Transverse colon (tissue), 4 donors: Measurements from ENCODE around the gene METRNL.
"Not testable (repeated sequence)": the region's sequence is repeated elsewhere in the genome, so short reads cannot be mapped to it uniquely, and the experiment has no call there.

Experiments
- EP300 ChIP-seq: sonication (generic); formaldehyde crosslinking; IDR thresholded peaks from one replicate; pipeline ENCODE4 v1.6.1; 2017; ENCODE audit warnings: antibody characterized with exemption, low read depth
- POLR2AphosphoS5 ChIP-seq, 3 donors: sonication (generic); formaldehyde crosslinking; IDR thresholded peaks; one replicate each; pipeline ENCODE4 v1.6.1; 2016; ENCODE audit warnings: antibody characterized with exemption in 3 of 3
- TF ChIP-seq, protein P1 (sequence below), 5 experiments: fragments of 200-600 bp in 3 of 5; fragments of 450-650 bp in 2 of 5; sonication (generic) in 3 of 5; IDR thresholded peaks; 1 replicate in 2 of 5; 2 replicates in 3 of 5; pipeline ENCODE4 v1.5.1; 2016 to 2017; ENCODE audit warnings: antibody characterized with exemption in 5 of 5, inconsistent platforms in 3 of 5, mild to moderate bottlenecking in 2 of 5, moderate library complexity in 1 of 5

DNA sequence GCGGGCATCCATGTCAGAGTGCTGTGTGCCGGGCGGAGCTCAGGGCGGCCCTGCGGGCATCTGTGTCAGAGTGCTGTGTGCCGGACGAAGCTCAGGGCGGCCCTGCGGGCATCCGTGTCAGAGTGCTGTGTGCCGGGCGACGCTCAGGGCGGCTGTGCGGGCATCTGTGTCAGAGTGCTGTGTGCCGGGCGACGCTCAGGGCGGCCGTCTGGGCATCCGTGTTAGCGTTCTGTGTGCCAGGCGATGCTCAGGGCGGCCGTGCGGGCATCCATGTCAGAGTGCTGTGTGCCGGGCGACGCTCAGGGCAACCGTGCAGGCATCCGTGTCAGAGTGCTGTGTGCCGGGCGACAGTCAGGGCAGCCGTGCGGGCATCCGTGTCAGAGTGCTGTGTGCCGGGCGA, 55.0 kb downstream of the METRNL start:
- TF ChIP-seq, protein P1, sequence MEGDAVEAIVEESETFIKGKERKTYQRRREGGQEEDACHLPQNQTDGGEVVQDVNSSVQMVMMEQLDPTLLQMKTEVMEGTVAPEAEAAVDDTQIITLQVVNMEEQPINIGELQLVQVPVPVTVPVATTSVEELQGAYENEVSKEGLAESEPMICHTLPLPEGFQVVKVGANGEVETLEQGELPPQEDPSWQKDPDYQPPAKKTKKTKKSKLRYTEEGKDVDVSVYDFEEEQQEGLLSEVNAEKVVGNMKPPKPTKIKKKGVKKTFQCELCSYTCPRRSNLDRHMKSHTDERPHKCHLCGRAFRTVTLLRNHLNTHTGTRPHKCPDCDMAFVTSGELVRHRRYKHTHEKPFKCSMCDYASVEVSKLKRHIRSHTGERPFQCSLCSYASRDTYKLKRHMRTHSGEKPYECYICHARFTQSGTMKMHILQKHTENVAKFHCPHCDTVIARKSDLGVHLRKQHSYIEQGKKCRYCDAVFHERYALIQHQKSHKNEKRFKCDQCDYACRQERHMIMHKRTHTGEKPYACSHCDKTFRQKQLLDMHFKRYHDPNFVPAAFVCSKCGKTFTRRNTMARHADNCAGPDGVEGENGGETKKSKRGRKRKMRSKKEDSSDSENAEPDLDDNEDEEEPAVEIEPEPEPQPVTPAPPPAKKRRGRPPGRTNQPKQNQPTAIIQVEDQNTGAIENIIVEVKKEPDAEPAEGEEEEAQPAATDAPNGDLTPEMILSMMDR (IDR thresholded peaks at IDR 0.05) = not testable (repeated sequence)
- TF ChIP-seq EP300; POLR2AphosphoS5 (IDR thresholded peaks at IDR 0.05): not testable (repeated sequence)
